CD4-positive, CD25-positive, alpha-beta regulatory T cell (primary cell): ENCODE measurements around the gene ZNF618. TPM values are rescaled to one million over a fixed set of nuclear protein-coding genes. Genes with fewer than 3 reads are reported as not detected.
A peak's percentile ranks its signal among the peaks of the same experiment; 100 is the strongest.

Experiments
- ATAC-seq, 2 donors: fragments of 150-1000 bp; cut with Tn5 transposase; one replicate each; pipeline ENCODE4 v1.10.0; 2021; ENCODE audit warnings: low read depth in 2 of 2, moderate number of reproducible peaks in 2 of 2, moderate library complexity in 1 of 2
- DNase-seq, 3 donors: peaks; one replicate each; pipeline versions ENCODE4 v3.0.0 to v3.0.0-alpha.2; 2012 to 2022; ENCODE audit warnings: mixed read lengths in 1 of 3
- H3K27ac ChIP-seq: one replicate; pipeline ENCODE4 v1.7.0; 2013; ENCODE audit warnings: mild to moderate bottlenecking, low read length; ENCODE audit not compliant: insufficient read depth, poor library complexity, severe bottlenecking
- H3K27me3 ChIP-seq: one replicate; pipeline ENCODE4 v1.7.0; 2013; ENCODE audit warnings: low read length; ENCODE audit not compliant: control insufficient read depth, insufficient read depth
- H3K36me3 ChIP-seq: one replicate; pipeline ENCODE4 v1.7.0; 2013; ENCODE audit warnings: mild to moderate bottlenecking, low read length, moderate library complexity; ENCODE audit not compliant: control insufficient read depth, insufficient read depth
- H3K4me1 ChIP-seq: 2 replicates; pipeline ENCODE4 v1.7.0; 2013; ENCODE audit warnings: mild to moderate bottlenecking, low read length; ENCODE audit not compliant: insufficient read depth, control insufficient read depth, poor library complexity, severe bottlenecking
- H3K4me3 ChIP-seq: one replicate; pipeline ENCODE4 v1.7.0; 2013; ENCODE audit warnings: low read depth, mild to moderate bottlenecking, low read length, moderate library complexity
- H3K9me3 ChIP-seq, 2 experiments: 1 replicate in 1 of 2; 2 replicates in 1 of 2; pipeline ENCODE4 v1.7.0; 2013; ENCODE audit warnings: low read length in 2 of 2, mild to moderate bottlenecking in 1 of 2, moderate library complexity in 1 of 2; ENCODE audit not compliant: control insufficient read depth in 2 of 2
- H3K27ac Mint-ChIP-seq, 3 donors: one replicate each; pipeline ENCODE4 v1.8.0; 2020 to 2022; ENCODE audit warnings: mild to moderate bottlenecking in 3 of 3, mixed read lengths in 3 of 3, moderate library complexity in 2 of 3
- H3K27me3 Mint-ChIP-seq: one replicate; pipeline ENCODE4 v1.8.0; 2022; ENCODE audit warnings: mild to moderate bottlenecking, mixed read lengths
- H3K36me3 Mint-ChIP-seq: one replicate; pipeline ENCODE4 v1.8.0; 2020; ENCODE audit warnings: mixed read lengths
- H3K4me1 Mint-ChIP-seq, 4 donors: one replicate each; pipeline ENCODE4 v1.8.0; 2020 to 2022; ENCODE audit warnings: mixed read lengths in 4 of 4, mild to moderate bottlenecking in 1 of 4
- H3K4me3 Mint-ChIP-seq, 4 donors: one replicate each; pipeline ENCODE4 v1.8.0; 2020 to 2022; ENCODE audit warnings: mild to moderate bottlenecking in 4 of 4, mixed read lengths in 4 of 4, moderate library complexity in 3 of 4
- H3K9me3 Mint-ChIP-seq, 7 donors: one replicate each; pipeline ENCODE4 v1.8.0; 2020 to 2022; ENCODE audit warnings: mixed read lengths in 7 of 7, mild to moderate bottlenecking in 3 of 7, moderate library complexity in 2 of 7
- polyA plus RNA-seq, 4 donors: library from polyadenylated mRNA; unstranded; fragments of 300-500 nt; fragmentation: Illumina TruSeq; gene quantifications; one replicate each; pipeline ENCODE4 v1.2.3, GENCODE V29; 2021
- total RNA-seq: library from RNA; stranded (reverse); gene quantifications from one replicate; pipeline ENCODE4 v1.2.3, GENCODE V29; 2022

ZNF618 gene
- total and polyA plus RNA-seq, 5 donors from 2014 or later = 0.86 TPM; not detected in 4

- no peaks in the 10 kb centered on the region for H3K27me3 Mint-ChIP-seq
- no peak overlapping the region for H3K4me3 Mint-ChIP-seq
- no peak overlapping the region for H3K4me3 ChIP-seq
- DNase-seq (no peak), ATAC-seq (no peak)
- no peak overlapping the region for H3K27ac Mint-ChIP-seq
- H3K4me1 Mint-ChIP-seq = no peaks in the 10 kb centered on the region
- peaks cover 0 to 1% (median 0%) of the 10 kb centered on the region in 7 donors for H3K9me3 Mint-ChIP-seq
- no peaks in the 10 kb centered on the region for H3K36me3 Mint-ChIP-seq
- H3K27ac ChIP-seq = no peak overlapping the region
- H3K36me3 ChIP-seq = no peaks in the 10 kb centered on the region
- no peaks in the 10 kb centered on the region for H3K27me3 ChIP-seq
- no peaks in the 10 kb centered on the region for H3K4me1 ChIP-seq
- H3K9me3 ChIP-seq = no peaks in the 10 kb centered on the region
Observed at GRCh38 chr9:114003351-114003750, 127.2 kb downstream of the ZNF618 start.

GRCh38 chr9:114003758-114004157 is 127.6 kb downstream of the ZNF618 start:
- Histone ChIP-seq H3K9me3 (no peaks in the 10 kb centered on the region), H3K4me3 (no peak overlapping the region), H3K4me1 (no peaks in the 10 kb centered on the region), H3K27me3 (no peaks in the 10 kb centered on the region), H3K36me3 (no peaks in the 10 kb centered on the region), H3K27ac (no peak overlapping the region)
- no peak for ATAC-seq
- H3K9me3 Mint-ChIP-seq = peaks cover 0 to 1% (median 0%) of the 10 kb centered on the region in 7 donors
- H3K27me3 Mint-ChIP-seq = no peaks in the 10 kb centered on the region
- H3K4me3 Mint-ChIP-seq = no peak overlapping the region
- H3K4me1 Mint-ChIP-seq = no peaks in the 10 kb centered on the region
- no peak overlapping the region for H3K27ac Mint-ChIP-seq
- no peaks in the 10 kb centered on the region for H3K36me3 Mint-ChIP-seq
- no peak for DNase-seq

GRCh38 chr9:114004221-114004716 is 128.2 kb downstream of the ZNF618 start:
- DNase-seq = no peak
- H3K9me3 Mint-ChIP-seq = peaks cover 0 to 1% (median 0%) of the 10 kb centered on the region in 7 donors
- Histone ChIP-seq H3K4me1 (no peaks in the 10 kb centered on the region), H3K27ac (no peak overlapping the region), H3K27me3 (no peaks in the 10 kb centered on the region), H3K9me3 (no peaks in the 10 kb centered on the region), H3K4me3 (no peak overlapping the region), H3K36me3 (no peaks in the 10 kb centered on the region)
- H3K27me3 Mint-ChIP-seq = no peaks in the 10 kb centered on the region
- no peaks in the 10 kb centered on the region for H3K36me3 Mint-ChIP-seq
- H3K4me1 Mint-ChIP-seq = no peaks in the 10 kb centered on the region
- no peak for ATAC-seq
- H3K4me3 Mint-ChIP-seq = peak overlapping the region in 1 of 4 donors; percentile 54
- no peak overlapping the region for H3K27ac Mint-ChIP-seq

GRCh38 chr9:114005371-114006154 is 129.5 kb downstream of the ZNF618 start:
- Histone ChIP-seq H3K27ac (no peak overlapping the region), H3K36me3 (no peaks in the 10 kb centered on the region), H3K4me1 (no peaks in the 10 kb centered on the region), H3K27me3 (no peaks in the 10 kb centered on the region), H3K9me3 (no peaks in the 10 kb centered on the region), H3K4me3 (no peak overlapping the region)
- Mint-ChIP-seq H3K4me3 (no peak overlapping the region), H3K27ac (no peak overlapping the region), H3K4me1 (no peaks in the 10 kb centered on the region), H3K9me3 (peaks cover 0 to 1% (median 0%) of the 10 kb centered on the region in 7 donors), H3K27me3 (no peaks in the 10 kb centered on the region), H3K36me3 (no peaks in the 10 kb centered on the region)
- DNase-seq = no peak
- ATAC-seq = no peak

GRCh38 chr9:114006155-114006550 is 130.0 kb downstream of the ZNF618 start:
- Histone ChIP-seq H3K4me3 (no peak overlapping the region), H3K27ac (no peak overlapping the region), H3K36me3 (no peaks in the 10 kb centered on the region), H3K4me1 (no peaks in the 10 kb centered on the region), H3K9me3 (no peaks in the 10 kb centered on the region), H3K27me3 (no peaks in the 10 kb centered on the region)
- DNase-seq = no peak
- H3K36me3 Mint-ChIP-seq = no peaks in the 10 kb centered on the region
- H3K4me1 Mint-ChIP-seq = no peaks in the 10 kb centered on the region
- H3K9me3 Mint-ChIP-seq = peaks cover 0 to 1% (median 0%) of the 10 kb centered on the region in 7 donors
- H3K27ac Mint-ChIP-seq = no peak overlapping the region
- H3K4me3 Mint-ChIP-seq = no peak overlapping the region
- ATAC-seq = no peak
- no peaks in the 10 kb centered on the region for H3K27me3 Mint-ChIP-seq

- Histone ChIP-seq H3K4me1 (no peaks in the 10 kb centered on the region), H3K27me3 (no peaks in the 10 kb centered on the region), H3K27ac (no peak overlapping the region), H3K4me3 (no peak overlapping the region), H3K9me3 (no peaks in the 10 kb centered on the region), H3K36me3 (no peaks in the 10 kb centered on the region)
- Mint-ChIP-seq H3K4me1 (no peaks in the 10 kb centered on the region), H3K36me3 (no peaks in the 10 kb centered on the region), H3K27ac (no peak overlapping the region), H3K9me3 (peaks cover 0 to 1% (median 0%) of the 10 kb centered on the region in 7 donors), H3K27me3 (no peaks in the 10 kb centered on the region), H3K4me3 (no peak overlapping the region)
- ATAC-seq (no peak), DNase-seq (no peak)
Observed at GRCh38 chr9:114006931-114007691, 131.0 kb downstream of the ZNF618 start.

GRCh38 chr9:114007991-114008666 is 132.0 kb downstream of the ZNF618 start:
- H3K36me3 ChIP-seq = no peaks in the 10 kb centered on the region
- H3K4me1 Mint-ChIP-seq = no peaks in the 10 kb centered on the region
- H3K27ac ChIP-seq = no peak overlapping the region
- DNase-seq (no peak), ATAC-seq (no peak)
- no peak overlapping the region for H3K4me3 ChIP-seq
- no peaks in the 10 kb centered on the region for H3K9me3 ChIP-seq
- no peak overlapping the region for H3K27ac Mint-ChIP-seq
- no peaks in the 10 kb centered on the region for H3K27me3 Mint-ChIP-seq
- H3K36me3 Mint-ChIP-seq = no peaks in the 10 kb centered on the region
- peaks cover 0 to 3% (median 0%) of the 10 kb centered on the region in 7 donors for H3K9me3 Mint-ChIP-seq
- H3K4me1 ChIP-seq = no peaks in the 10 kb centered on the region
- H3K27me3 ChIP-seq = no peaks in the 10 kb centered on the region
- no peak overlapping the region for H3K4me3 Mint-ChIP-seq
